Aorta (tissue), 5 donors: ENCODE data around the gene LRRC1. TPM values are rescaled to one million over a fixed set of nuclear protein-coding genes. Genes with fewer than 3 reads are reported as not detected.

Source experiments
- ATAC-seq: fragments of 200-7000 bp; cut with Tn5 transposase; one replicate; pipeline ENCODE4 v1.9.1; 2022; ENCODE audit warnings: moderate library complexity; ENCODE audit not compliant: low FRiP score
- DNase-seq, 2 donors: peaks; one replicate each; pipeline ENCODE4 v3.0.0-alpha.2; 2020
- H3K27ac ChIP-seq, 2 donors: one replicate each; pipeline ENCODE4 v1.5.1; 2013; ENCODE audit warnings: low read length in 2 of 2, mild to moderate bottlenecking in 2 of 2, moderate library complexity in 2 of 2, control low read depth in 1 of 2, inconsistent platforms in 1 of 2, low read depth in 1 of 2
- H3K27me3 ChIP-seq, 2 donors: one replicate each; pipeline ENCODE4 v1.6.1; 2013; ENCODE audit warnings: control low read depth in 1 of 2, low read length in 1 of 2, mild to moderate bottlenecking in 1 of 2, moderate library complexity in 1 of 2; ENCODE audit not compliant: insufficient read depth in 2 of 2, control insufficient read depth in 1 of 2
- H3K36me3 ChIP-seq, 2 donors: one replicate each; pipeline ENCODE4 v1.6.1; 2013; ENCODE audit warnings: control low read depth in 1 of 2, low read length in 1 of 2, mild to moderate bottlenecking in 1 of 2; ENCODE audit not compliant: insufficient read depth in 2 of 2, control insufficient read depth in 1 of 2
- H3K4me1 ChIP-seq, 2 donors: one replicate each; pipeline ENCODE4 v1.6.1; 2013; ENCODE audit warnings: low read length in 2 of 2, control low read depth in 1 of 2, mild to moderate bottlenecking in 1 of 2, moderate library complexity in 1 of 2; ENCODE audit not compliant: insufficient read depth in 2 of 2, control insufficient read depth in 1 of 2
- H3K4me3 ChIP-seq, 2 donors: one replicate each; pipeline ENCODE4 v1.5.1; 2013; ENCODE audit warnings: low read length in 2 of 2, control low read depth in 1 of 2, mild to moderate bottlenecking in 1 of 2
- H3K9me3 ChIP-seq: one replicate; pipeline ENCODE4 v1.6.1; 2013; ENCODE audit warnings: mild to moderate bottlenecking, low read length; ENCODE audit not compliant: control insufficient read depth
- WGBS, 2 donors: extraction: QIAGEN DNeasy Blood & Tissue Kit; methylation state at CpG; one replicate each; pipeline ENCODE4 v1.1.7; 2013; 5-methylcytosine and 5-hydroxymethylcytosine counted together
- intact Hi-C, 2 donors: fragments of 100-400 bp; cut with DNase I; formaldehyde crosslinking; loops; one replicate each; pipeline versions ENCODE4 v1.14.2 to v1.15.0; 2022
- polyA plus RNA-seq, 2 donors: library from polyadenylated mRNA; stranded (reverse); fragments of 200-250 nt; gene quantifications; one replicate each; pipeline ENCODE4 v1.2.3, GENCODE V29; 2013
- total RNA-seq, 2 donors: library from RNA; stranded (reverse); fragmentation: NEBNext Ultra II Directional; extraction: Animal tissue kit (Norgen Biotek cat#: 25700); gene quantifications; one replicate each; pipeline ENCODE4 v1.2.1, GENCODE V29; 2021
- donor health status: healthy with polysubstance abuse.
- donor health status: Bipolar disorder and iron deficiency.
- donor health status: DM: no; HTN: no; CAD: no.
- donor health status: DM: no; HTN: no; CAD: no.
- donor health status: DM: yes; HTN: yes; CAD: no.

Gene LRRC1
- total and polyA plus RNA-seq, 4 donors, result 5.5 to 25.4 (median 15.8) TPM

DNA sequence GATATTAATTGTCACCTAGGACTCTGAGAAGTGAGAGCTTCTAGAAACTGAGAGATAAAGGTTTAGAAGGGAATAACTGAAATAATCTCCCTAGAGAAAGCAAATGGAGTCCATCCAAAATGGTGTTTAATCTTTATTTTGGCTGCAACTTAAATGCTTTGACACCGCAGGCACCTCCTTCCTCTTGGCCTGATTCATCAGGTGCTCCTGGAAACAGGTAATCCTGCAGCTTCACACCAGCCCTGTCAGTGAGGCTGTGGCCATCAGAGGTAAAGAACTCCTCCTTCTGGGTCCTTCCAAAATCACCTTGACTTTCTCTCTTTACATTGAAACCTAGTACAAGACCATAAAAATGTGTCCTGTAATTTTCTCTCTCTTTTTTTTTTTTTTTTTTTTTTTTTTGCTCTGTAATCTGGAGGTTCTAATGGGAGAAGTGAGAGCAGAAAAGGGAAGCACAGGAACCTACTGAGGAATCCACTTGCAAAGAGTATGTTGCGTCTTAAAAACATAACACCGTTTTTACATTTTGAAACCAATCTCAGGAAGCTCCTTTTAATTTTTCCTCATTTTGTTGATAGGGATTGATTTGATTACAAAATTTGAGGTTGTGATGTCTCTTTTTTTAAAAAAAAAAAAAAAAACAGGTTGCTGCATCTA is 124.2 kb downstream of the LRRC1 start:
- Histone ChIP-seq H3K4me1 (no peaks in the 10 kb centered on the region), H3K27ac (no peak overlapping the region), H3K27me3 (no peaks in the 10 kb centered on the region), H3K9me3 (no peaks in the 10 kb centered on the region), H3K36me3 (peaks cover 4 to 11% of the 10 kb centered on the region in 2 donors), H3K4me3 (no peak overlapping the region)
- 71 to 79% methylated on average over 3 of the region's 3 CpGs for WGBS, 2 donors
- ATAC-seq, result no peak
- DNase-seq, result no peak
- intact Hi-C loops, result no loop called here

DNA sequence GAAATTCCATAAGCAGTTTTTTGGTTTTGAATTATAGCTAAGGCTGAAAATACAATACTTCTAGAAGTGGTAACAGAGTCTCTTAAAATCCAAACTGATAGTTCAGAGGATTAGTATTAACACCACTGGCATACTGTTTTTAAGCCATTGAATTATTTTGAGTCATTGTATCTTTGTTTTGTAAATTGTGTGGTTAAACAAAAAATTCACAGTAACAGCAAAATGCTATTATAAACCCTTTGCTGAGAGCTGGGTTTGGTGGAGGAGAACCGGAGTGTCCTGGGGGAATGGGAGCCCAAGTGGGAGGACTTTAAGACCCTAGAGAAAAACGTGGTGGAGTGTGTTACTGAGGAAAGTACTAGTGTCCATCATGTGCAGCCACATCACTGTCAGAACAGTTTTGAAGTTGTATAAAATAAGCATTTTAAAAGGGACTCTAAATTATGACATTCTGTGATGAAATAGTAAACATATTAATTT is 125.1 kb downstream of the LRRC1 start:
- Histone ChIP-seq H3K27ac (no peak overlapping the region), H3K36me3 (peaks cover 4 to 6% of the 10 kb centered on the region in 2 donors), H3K4me3 (no peak overlapping the region), H3K9me3 (no peaks in the 10 kb centered on the region), H3K27me3 (no peaks in the 10 kb centered on the region), H3K4me1 (peaks cover 0 to 2% of the 10 kb centered on the region in 2 donors)
- ATAC-seq (no peak), DNase-seq (no peak)
- intact Hi-C loops, result no loop called here
- WGBS, 2 donors, result 69 to 72% methylated on average over 2 of the region's 2 CpGs

DNA sequence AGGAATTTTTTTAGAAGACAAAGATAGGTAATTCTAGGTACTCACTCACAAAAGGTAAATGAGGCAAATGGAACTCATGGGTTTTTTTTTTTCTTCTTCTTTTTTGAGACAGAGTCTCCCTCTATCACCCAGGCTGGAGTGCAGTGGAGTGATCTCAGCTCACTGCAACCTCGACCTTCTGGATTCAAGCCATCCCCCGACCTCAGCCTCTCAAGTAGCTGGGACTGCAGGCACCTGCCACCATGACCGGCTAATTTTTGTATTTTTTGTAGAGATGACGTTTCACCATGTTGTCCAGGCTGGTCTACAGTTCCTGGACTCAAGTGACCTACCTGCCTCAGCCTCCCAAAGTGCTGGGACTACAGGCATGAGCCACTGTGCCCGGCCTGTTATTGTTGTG is 126.1 kb downstream of the LRRC1 start:
- ATAC-seq, result no peak
- Histone ChIP-seq H3K4me1 (peaks cover 0 to 2% of the 10 kb centered on the region in 2 donors), H3K9me3 (no peaks in the 10 kb centered on the region), H3K27ac (no peak overlapping the region), H3K27me3 (no peaks in the 10 kb centered on the region), H3K4me3 (no peak overlapping the region), H3K36me3 (peaks cover 4 to 5% of the 10 kb centered on the region in 2 donors)
- 65 to 69% methylated on average over 5 of the region's 5 CpGs for WGBS, 2 donors
- intact Hi-C loops, result no loop called here
- no peak for DNase-seq

DNA sequence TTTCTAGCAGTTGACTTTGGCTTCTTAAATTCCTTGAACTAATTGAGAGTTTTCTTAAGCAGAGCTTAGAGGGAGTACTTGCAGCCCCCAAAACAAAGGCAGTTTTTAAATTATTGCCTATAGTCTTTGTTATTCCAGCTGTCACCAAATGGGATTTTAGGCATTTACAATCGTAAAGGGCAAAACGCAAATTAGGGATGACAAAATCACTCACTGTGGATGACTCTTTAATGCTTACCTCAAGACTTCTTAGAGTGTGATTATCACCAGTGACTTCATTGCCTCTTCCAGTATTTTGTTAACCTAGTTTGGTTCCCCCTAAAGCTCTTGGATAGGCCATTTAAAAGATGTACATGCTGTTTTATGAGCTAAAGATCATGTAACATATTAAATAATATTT is 126.8 kb downstream of the LRRC1 start:
- intact Hi-C loops, result no loop called here
- H3K27ac ChIP-seq, result no peak overlapping the region
- H3K36me3 ChIP-seq, result peaks cover 3 to 5% of the 10 kb centered on the region in 2 donors
- H3K4me3 ChIP-seq, result no peak overlapping the region
- no peaks in the 10 kb centered on the region for H3K9me3 ChIP-seq
- 87 to 90% methylated on average over 2 of the region's 2 CpGs for WGBS, 2 donors
- H3K27me3 ChIP-seq, result no peaks in the 10 kb centered on the region
- DNase-seq (no peak), ATAC-seq (no peak)
- H3K4me1 ChIP-seq, result peaks cover 2 to 3% of the 10 kb centered on the region in 2 donors

DNA sequence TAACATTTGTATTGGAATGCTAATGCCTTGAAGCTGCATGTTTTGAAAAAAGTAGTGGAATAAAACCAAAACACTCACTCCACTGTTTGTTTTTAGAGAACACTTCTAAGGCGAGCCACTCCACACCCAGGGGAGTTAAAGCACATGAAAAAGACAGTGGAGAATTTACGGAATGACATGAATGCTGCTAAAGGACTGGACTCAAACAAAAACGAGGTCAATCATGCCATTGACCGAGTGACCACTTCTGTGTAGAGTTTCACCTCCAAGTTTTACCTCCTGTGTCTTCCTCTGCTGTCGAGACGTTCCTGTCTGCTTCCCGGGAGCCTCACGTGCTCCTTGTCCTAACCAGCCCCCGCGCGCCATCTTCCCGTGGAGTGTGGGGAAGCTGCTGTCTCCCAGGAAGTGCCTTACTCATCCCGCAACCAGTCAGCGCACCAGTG is 127.8 kb downstream of the LRRC1 start:
- Histone ChIP-seq H3K4me1 (peaks cover 3 to 8% of the 10 kb centered on the region in 2 donors), H3K4me3 (no peak overlapping the region), H3K27ac (peak overlapping the region in 1 of 2 donors; percentile 6), H3K27me3 (no peaks in the 10 kb centered on the region), H3K9me3 (no peaks in the 10 kb centered on the region), H3K36me3 (peaks cover 0 to 2% of the 10 kb centered on the region in 2 donors)
- DNase-seq (no peak), ATAC-seq (no peak)
- intact Hi-C loops, result no loop called here
- 53 to 57% methylated on average over 14 of the region's 14 CpGs for WGBS, 2 donors

DNA sequence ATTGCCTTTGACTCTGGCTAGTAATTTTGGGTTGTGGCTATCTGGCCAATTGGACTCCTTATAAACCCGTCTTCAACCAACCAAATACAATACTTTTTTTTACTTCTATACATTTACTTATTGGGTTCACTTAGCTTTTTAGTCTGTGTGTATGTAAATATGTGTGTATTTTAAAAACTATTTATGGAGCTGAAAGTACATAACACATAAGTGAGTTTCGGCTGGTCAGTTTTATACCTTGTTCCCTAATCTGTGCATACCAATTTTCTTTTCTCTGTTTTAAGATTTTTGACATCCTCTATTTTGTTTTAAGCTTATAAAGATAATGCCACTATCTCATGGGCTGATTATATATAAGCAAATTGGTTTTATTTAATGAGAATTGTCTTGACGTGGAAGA is 129.5 kb downstream of the LRRC1 start:
- no peaks in the 10 kb centered on the region for H3K9me3 ChIP-seq
- 95 to 96% methylated on average over 3 of the region's 3 CpGs for WGBS, 2 donors
- H3K4me1 ChIP-seq, result peaks cover 3 to 8% of the 10 kb centered on the region in 2 donors
- no peaks in the 10 kb centered on the region for H3K27me3 ChIP-seq
- no peak overlapping the region for H3K27ac ChIP-seq
- DNase-seq, result no peak
- intact Hi-C loops, result no loop called here
- H3K4me3 ChIP-seq, result no peak overlapping the region
- no peaks in the 10 kb centered on the region for H3K36me3 ChIP-seq
- ATAC-seq, result no peak

DNA sequence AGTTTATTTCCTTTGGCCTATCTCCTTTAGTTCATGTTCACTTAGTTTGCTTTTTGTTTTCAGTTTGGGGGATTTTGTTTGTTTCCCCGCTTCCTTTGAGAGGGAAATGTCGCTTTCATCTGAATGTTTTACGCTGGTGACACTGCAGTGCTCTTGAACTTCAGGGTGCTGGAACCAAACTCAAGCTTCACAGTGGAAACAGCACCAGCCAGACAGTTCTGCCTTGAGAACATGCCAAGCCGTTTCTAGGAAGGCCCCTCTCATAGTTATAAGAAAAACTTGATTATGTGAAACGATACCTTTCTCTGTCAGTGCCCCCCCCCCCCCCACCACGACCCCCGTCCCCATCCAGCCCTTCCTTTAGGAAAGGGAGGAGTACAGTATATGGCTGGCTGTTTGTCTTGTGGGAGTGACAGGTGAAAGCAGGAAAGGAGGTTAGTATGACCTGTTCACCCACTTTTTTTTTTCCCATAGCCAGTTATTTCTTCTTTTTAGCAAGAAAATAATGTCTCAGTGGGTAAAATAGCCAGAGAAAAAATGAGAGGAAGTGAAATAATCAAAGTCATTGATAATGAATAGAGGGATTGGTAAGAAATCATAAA is 130.1 kb downstream of the LRRC1 start:
- 64 to 76% methylated on average over 7 of the region's 7 CpGs for WGBS, 2 donors
- no peak for ATAC-seq

DNA sequence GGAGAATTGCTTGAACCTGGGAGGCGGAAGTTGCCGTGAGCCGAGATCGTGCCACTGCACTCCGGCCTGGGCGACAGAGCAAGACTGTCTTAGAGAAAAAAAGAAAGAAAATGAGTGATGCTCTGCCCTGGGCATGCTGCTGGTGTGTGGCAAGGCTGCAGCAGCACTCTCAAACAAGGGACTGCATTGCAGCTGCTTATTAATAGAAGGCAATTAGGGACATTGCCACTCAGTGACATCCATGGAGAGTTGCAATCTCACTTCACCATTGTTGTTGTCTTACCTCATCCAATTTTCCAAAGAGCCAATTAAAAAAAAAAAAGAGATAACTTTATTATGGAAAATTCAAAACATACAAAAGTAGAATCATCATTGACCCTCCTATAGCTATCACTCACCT is 131.1 kb downstream of the LRRC1 start:
- no peaks in the 10 kb centered on the region for H3K36me3 ChIP-seq
- 97% methylated on average over 6 of the region's 6 CpGs for WGBS, 2 donors
- H3K4me1 ChIP-seq, result peaks cover 3 to 8% of the 10 kb centered on the region in 2 donors
- no peaks in the 10 kb centered on the region for H3K9me3 ChIP-seq
- ATAC-seq (no peak), DNase-seq (no peak)
- H3K27me3 ChIP-seq, result no peaks in the 10 kb centered on the region
- intact Hi-C loops, result no loop called here
- H3K4me3 ChIP-seq, result no peak overlapping the region
- no peak overlapping the region for H3K27ac ChIP-seq

More for the DNA sequence above, 130.1 kb downstream of the LRRC1 start:
- H3K4me3 ChIP-seq, result no peak overlapping the region
- H3K9me3 ChIP-seq, result no peaks in the 10 kb centered on the region
- peaks cover 3 to 8% of the 10 kb centered on the region in 2 donors for H3K4me1 ChIP-seq
- no peak for DNase-seq
- intact Hi-C loops, result no loop called here
- no peaks in the 10 kb centered on the region for H3K36me3 ChIP-seq
- no peak overlapping the region for H3K27ac ChIP-seq
- H3K27me3 ChIP-seq, result no peaks in the 10 kb centered on the region

DNA sequence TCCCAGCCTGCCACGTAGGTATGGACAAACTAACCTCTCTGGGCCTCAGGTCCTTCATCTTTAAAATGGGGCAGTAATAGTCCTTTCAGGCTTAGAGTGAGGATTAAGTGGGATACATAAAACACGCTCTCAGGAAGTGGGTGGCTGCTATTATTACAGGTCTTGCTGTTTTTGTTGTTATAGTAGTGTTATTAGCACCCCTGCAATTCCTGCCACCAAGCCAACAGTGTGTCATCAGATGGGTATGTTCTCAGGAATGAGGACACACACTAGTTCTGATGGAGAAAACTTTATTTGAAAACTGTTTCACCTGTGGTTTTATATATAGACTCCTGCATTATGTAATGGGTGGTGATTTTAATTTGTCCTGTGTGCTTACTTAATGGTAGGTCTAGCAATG is 131.7 kb downstream of the LRRC1 start:
- no peaks in the 10 kb centered on the region for H3K9me3 ChIP-seq
- no peak overlapping the region for H3K4me3 ChIP-seq
- H3K36me3 ChIP-seq, result no peaks in the 10 kb centered on the region
- DNase-seq (no peak), ATAC-seq (no peak)
- 46 to 49% methylated on average over 2 of the region's 2 CpGs for WGBS, 2 donors
- intact Hi-C loops, result no loop called here
- no peaks in the 10 kb centered on the region for H3K27me3 ChIP-seq
- peaks cover 3 to 8% of the 10 kb centered on the region in 2 donors for H3K4me1 ChIP-seq
- H3K27ac ChIP-seq, result no peak overlapping the region
